Bronchial epithelial cell (primary cell): Measurements from ENCODE around the gene KIAA1217. TPM values are rescaled to one million over a fixed set of nuclear protein-coding genes. Genes with fewer than 3 reads are reported as not detected.

Source experiments
- DNase-seq: peaks from one replicate; pipeline ENCODE4 v3.0.0-alpha.2; 2010; ENCODE audit warnings: low read depth
- FAIRE-seq: peaks from 2 replicates; lab custom pipeline; 2011; peaks lifted over from hg19 to GRCh38; lab: Jason Lieb, UNC
- H3K27me3 ChIP-seq: 2 replicates; pipeline ENCODE4 v1.5.1; 2011; ENCODE audit warnings: low read length; ENCODE audit not compliant: control insufficient read depth, insufficient read depth
- H3K36me3 ChIP-seq: 2 replicates; pipeline ENCODE4 v1.5.1; 2011; ENCODE audit warnings: low read length; ENCODE audit not compliant: control insufficient read depth, insufficient read depth
- H3K4me3 ChIP-seq: 2 replicates; pipeline ENCODE4 v1.5.1; 2011; ENCODE audit warnings: mild to moderate bottlenecking, low read depth, low read length, control low read depth
- CTCF ChIP-seq: IDR thresholded peaks from 2 replicates; pipeline ENCODE4 v1.5.1; 2011; ENCODE audit warnings: mild to moderate bottlenecking, moderate library complexity, low read length, control low read depth, inconsistent platforms; ENCODE audit not compliant: insufficient read depth, severe bottlenecking
- total RNA-seq: library from RNA; depleted of rRNA; stranded (reverse); fragments of >200 nt; gene quantifications from 2 replicates; pipeline ENCODE4 v1.2.1, GENCODE V29; 2014

The KIAA1217 gene
- total RNA-seq, 1 donor from 2014 or later = 3.4 TPM

DNA sequence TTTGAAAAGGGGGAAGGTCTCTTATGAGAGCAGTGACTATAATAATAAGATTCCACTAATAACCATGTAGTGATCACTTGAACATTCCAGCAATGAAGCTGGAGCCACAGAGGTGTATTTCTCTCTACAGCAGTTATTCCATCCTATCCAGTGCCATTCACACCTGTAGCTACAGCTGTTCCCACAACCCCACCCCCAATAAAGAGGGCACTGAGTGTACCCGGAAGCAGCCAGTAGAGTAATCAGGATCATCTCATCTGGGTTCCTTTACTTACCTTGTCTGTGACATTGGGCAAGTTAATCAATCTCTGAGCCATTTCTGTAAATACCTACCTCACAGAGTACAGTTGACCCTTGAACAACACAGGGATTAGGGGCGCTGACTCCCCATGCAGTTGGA lies 188.7 kb downstream of the KIAA1217 start:
- H3K4me3 ChIP-seq = no peak overlapping the region
- FAIRE-seq = no peak
- TF ChIP-seq CTCF = no peak
- H3K27me3 ChIP-seq = no peaks in the 10 kb centered on the region
- H3K36me3 ChIP-seq = no peaks in the 10 kb centered on the region
- DNase-seq = no peak

DNA sequence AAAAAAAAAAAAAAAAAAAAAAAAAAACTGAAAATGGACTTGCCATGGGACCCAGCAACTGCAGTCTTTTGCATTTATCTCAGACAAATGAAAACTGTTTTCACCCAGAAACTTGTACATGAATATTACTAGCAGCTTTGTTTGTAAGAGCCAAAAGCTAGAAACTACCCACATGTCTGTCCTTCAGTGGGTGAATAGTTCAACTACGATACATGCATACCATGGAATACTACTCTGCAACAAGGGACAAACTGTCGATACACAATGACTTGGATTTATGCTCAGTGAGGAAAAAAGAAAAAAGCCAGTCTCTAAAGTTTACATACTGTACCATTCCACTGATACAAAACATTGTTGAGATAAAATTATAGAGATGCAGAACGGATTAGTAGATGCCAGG lies 195.6 kb downstream of the KIAA1217 start:
- no peak for TF ChIP-seq CTCF
- DNase-seq (no peak), FAIRE-seq (no peak)
- H3K27me3 ChIP-seq = no peaks in the 10 kb centered on the region
- no peak overlapping the region for H3K4me3 ChIP-seq
- H3K36me3 ChIP-seq = no peaks in the 10 kb centered on the region

DNA sequence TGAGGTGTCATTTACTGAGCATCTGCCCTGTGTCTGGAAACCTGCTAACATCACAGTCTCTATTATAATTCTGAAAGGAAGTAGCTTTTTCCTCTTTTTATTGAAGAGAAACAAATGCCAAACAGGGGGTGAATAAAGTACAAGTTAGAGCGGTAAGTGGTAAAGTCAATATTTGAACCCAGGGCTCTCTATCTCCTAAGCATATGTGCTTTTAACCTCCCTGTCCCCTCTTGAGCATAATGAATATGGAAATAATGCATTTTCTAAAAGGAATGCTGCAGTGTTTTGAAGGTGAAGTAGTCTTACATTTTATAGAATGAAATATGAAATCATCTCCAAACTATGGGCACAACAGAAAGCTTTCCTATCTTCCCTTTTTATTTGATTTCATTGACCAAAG lies 196.7 kb downstream of the KIAA1217 start:
- DNase-seq = no peak
- Histone ChIP-seq H3K27me3 (no peaks in the 10 kb centered on the region), H3K36me3 (no peaks in the 10 kb centered on the region), H3K4me3 (no peak overlapping the region)
- FAIRE-seq = no peak
- no peak for TF ChIP-seq CTCF

- no peak for TF ChIP-seq CTCF
- H3K36me3 ChIP-seq = no peaks in the 10 kb centered on the region
- DNase-seq (no peak), FAIRE-seq (no peak)
- no peaks in the 10 kb centered on the region for H3K27me3 ChIP-seq
- no peak overlapping the region for H3K4me3 ChIP-seq
These were observed 198.0 kb downstream of the KIAA1217 start for GRCh38 chr10:24406809-24407483.

GRCh38 chr10:24407928-24408327 lies 199.0 kb downstream of the KIAA1217 start:
- no peak for TF ChIP-seq CTCF
- FAIRE-seq (no peak), DNase-seq (no peak)
- Histone ChIP-seq H3K36me3 (peaks cover 2% of the 10 kb centered on the region), H3K27me3 (no peaks in the 10 kb centered on the region), H3K4me3 (no peak overlapping the region)

DNA sequence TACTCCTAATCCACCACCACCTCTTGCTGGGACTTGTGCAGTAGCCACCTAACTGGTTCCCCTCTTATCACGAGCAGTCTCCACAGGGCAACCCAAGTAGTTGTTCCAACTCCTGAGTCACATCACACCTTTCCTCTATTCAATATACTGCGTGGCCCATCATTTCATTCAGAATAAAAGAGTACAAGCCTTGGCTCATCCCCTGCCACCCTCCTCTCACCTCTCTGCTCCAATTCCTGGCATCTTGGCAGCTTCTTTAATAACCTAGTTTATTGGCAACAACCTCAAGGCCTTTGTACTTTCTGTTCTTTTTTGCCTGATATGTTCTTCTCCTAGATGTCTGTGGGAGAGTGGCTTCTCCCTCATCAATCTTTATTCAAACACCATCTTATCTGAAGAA lies 199.4 kb downstream of the KIAA1217 start:
- TF ChIP-seq CTCF = no peak
- no peak overlapping the region for H3K4me3 ChIP-seq
- DNase-seq = no peak
- peaks cover 2% of the 10 kb centered on the region for H3K36me3 ChIP-seq
- H3K27me3 ChIP-seq = no peaks in the 10 kb centered on the region
- peak; percentile 40 for FAIRE-seq
